RPMI7951 (cell line): ENCODE measurements around the gene ZNF341. TPM values are rescaled to one million over a fixed set of nuclear protein-coding genes. Genes with fewer than 3 reads are reported as not detected.

ENCODE experiments used
- DNase-seq: peaks from one replicate; pipeline ENCODE4 v3.0.0-alpha.2; 2012; ENCODE audit warnings: low read depth
- total RNA-seq: library from RNA; depleted of rRNA; stranded (reverse); fragments of >200 nt; shearing (Covaris generic); gene quantifications from 2 replicates; pipeline ENCODE4 v1.2.3, GENCODE V29; 2014

Gene ZNF341
- total RNA-seq, 1 experiment from 2014 or later, result 1.6 TPM

- peak; percentile 42 for DNase-seq
Measured at GRCh38 chr20:33701629-33702450, 30.0 kb upstream of the ZNF341 start.

- no peak for DNase-seq
Measured at GRCh38 chr20:33702861-33703260, 28.9 kb upstream of the ZNF341 start.

GRCh38 chr20:33703498-33704137 is 28.2 kb upstream of the ZNF341 start:
- DNase-seq, result no peak

- DNase-seq, result peak; percentile 32
Measured at GRCh38 chr20:33704197-33704924, 27.4 kb upstream of the ZNF341 start.

GRCh38 chr20:33707668-33708067 is 24.1 kb upstream of the ZNF341 start:
- DNase-seq, result no peak

- DNase-seq, result peak; percentile 38
Measured at GRCh38 chr20:33709398-33709797, 22.4 kb upstream of the ZNF341 start.

- DNase-seq, result no peak
Measured at GRCh38 chr20:33709905-33710541, 21.8 kb upstream of the ZNF341 start.

GRCh38 chr20:33710681-33711445 is 20.9 kb upstream of the ZNF341 start:
- no peak for DNase-seq

GRCh38 chr20:33711446-33711738 is 20.4 kb upstream of the ZNF341 start:
- DNase-seq, result no peak

- DNase-seq, result no peak
Measured at GRCh38 chr20:33713865-33714367, 17.9 kb upstream of the ZNF341 start.

GRCh38 chr20:33716498-33716897 is 15.3 kb upstream of the ZNF341 start:
- no peak for DNase-seq

GRCh38 chr20:33719277-33719988 is 12.4 kb upstream of the ZNF341 start:
- no peak for DNase-seq

GRCh38 chr20:33719989-33720709 is 11.6 kb upstream of the ZNF341 start, which contains the start of gene PXMP4:
PXMP4 (minus strand) TSS chr20:33720310; CDS start chr20:33720207, 103 bp downstream.
- peak; percentile 100 for DNase-seq

- no peak for DNase-seq
Measured at GRCh38 chr20:33721391-33722140, 10.2 kb upstream of the ZNF341 start.

GRCh38 chr20:33724439-33725094 is 7.2 kb upstream of the ZNF341 start:
- DNase-seq, result no peak

GRCh38 chr20:33725607-33726264 is 6.1 kb upstream of the ZNF341 start:
- no peak for DNase-seq

GRCh38 chr20:33727115-33727479 is 4.7 kb upstream of the ZNF341 start:
- no peak for DNase-seq

GRCh38 chr20:33727806-33728205 is 4.0 kb upstream of the ZNF341 start:
- DNase-seq, result no peak
